Activated B cell treated with CpG ODN at 0.5 μM for 24 hours (primary cell): Measurements from ENCODE around the gene PLEKHA8. TPM values are rescaled to one million over a fixed set of nuclear protein-coding genes. Genes with fewer than 3 reads are reported as not detected.

Experiments
- ATAC-seq: fragments of 200-7000 bp; cut with Tn5 transposase; one replicate; pipeline ENCODE4 v1.10.0; 2021; ENCODE audit warnings: low read depth, mild to moderate bottlenecking, moderate library complexity
- CTCF ChIA-PET: fragments of 350-600 bp; sonication (Branson Sonifier 250); formaldehyde crosslinking; loops from one replicate; lab custom pipeline; 2021; ENCODE audit warnings: antibody characterized with exemption; lab: Charles Lee
- POLR2A ChIA-PET: fragments of 350-600 bp; sonication (Branson Sonifier 250); formaldehyde crosslinking; loops from one replicate; lab custom pipeline; 2021; ENCODE audit warnings: antibody characterized with exemption; lab: Charles Lee
- DNase-seq: peaks from one replicate; pipeline ENCODE4 v3.0.0; 2022
- H3K27ac Mint-ChIP-seq: one replicate; pipeline ENCODE4 v1.8.0; 2020; ENCODE audit warnings: mixed read lengths
- H3K27me3 Mint-ChIP-seq: one replicate; pipeline ENCODE4 v1.8.0; 2021; ENCODE audit warnings: mixed read lengths
- H3K36me3 Mint-ChIP-seq: one replicate; pipeline ENCODE4 v1.8.0; 2021; ENCODE audit warnings: low read depth, mixed read lengths
- H3K4me1 Mint-ChIP-seq: one replicate; pipeline ENCODE4 v1.8.0; 2021; ENCODE audit warnings: mixed read lengths
- H3K4me3 Mint-ChIP-seq: one replicate; pipeline ENCODE4 v1.8.0; 2020; ENCODE audit warnings: mild to moderate bottlenecking, mixed read lengths
- H3K9me3 Mint-ChIP-seq: one replicate; pipeline ENCODE4 v1.8.0; 2020; ENCODE audit warnings: mixed read lengths
- intact Hi-C: fragments of 100-400 bp; cut with micrococcal nuclease; formaldehyde crosslinking; loops from one replicate; pipeline ENCODE4 v1.15.1; 2024
- total RNA-seq: library from RNA; stranded (reverse); gene quantifications from 2 replicates; pipeline ENCODE4 v1.2.3, GENCODE V29; 2022
- TF ChIP-seq, protein P1 (sequence below): fragments of 200-600 bp; IDR thresholded peaks from one replicate; pipeline ENCODE4 v1.8.0; 2022; ENCODE audit warnings: antibody characterized with exemption, mild to moderate bottlenecking

Gene PLEKHA8
- total RNA-seq, 1 donor from 2014 or later, result 9.3 TPM

GRCh38 chr7:30140456-30140855 lies 112.2 kb downstream of the PLEKHA8 start:
- Mint-ChIP-seq H3K36me3 (peaks cover 3% of the 10 kb centered on the region), H3K4me1 (peaks cover 3% of the 10 kb centered on the region), H3K27me3 (no peaks in the 10 kb centered on the region), H3K27ac (no peak overlapping the region), H3K4me3 (no peak overlapping the region), H3K9me3 (no peaks in the 10 kb centered on the region)
- TF ChIP-seq, protein P1, sequence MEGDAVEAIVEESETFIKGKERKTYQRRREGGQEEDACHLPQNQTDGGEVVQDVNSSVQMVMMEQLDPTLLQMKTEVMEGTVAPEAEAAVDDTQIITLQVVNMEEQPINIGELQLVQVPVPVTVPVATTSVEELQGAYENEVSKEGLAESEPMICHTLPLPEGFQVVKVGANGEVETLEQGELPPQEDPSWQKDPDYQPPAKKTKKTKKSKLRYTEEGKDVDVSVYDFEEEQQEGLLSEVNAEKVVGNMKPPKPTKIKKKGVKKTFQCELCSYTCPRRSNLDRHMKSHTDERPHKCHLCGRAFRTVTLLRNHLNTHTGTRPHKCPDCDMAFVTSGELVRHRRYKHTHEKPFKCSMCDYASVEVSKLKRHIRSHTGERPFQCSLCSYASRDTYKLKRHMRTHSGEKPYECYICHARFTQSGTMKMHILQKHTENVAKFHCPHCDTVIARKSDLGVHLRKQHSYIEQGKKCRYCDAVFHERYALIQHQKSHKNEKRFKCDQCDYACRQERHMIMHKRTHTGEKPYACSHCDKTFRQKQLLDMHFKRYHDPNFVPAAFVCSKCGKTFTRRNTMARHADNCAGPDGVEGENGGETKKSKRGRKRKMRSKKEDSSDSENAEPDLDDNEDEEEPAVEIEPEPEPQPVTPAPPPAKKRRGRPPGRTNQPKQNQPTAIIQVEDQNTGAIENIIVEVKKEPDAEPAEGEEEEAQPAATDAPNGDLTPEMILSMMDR, result no peak
- ChIA-PET POLR2A (no interaction called here), CTCF (no interaction called here)
- DNase-seq (no peak), ATAC-seq (no peak)
- intact Hi-C loops, result no loop called here

GRCh38 chr7:30142710-30143109 lies 114.5 kb downstream of the PLEKHA8 start:
- ChIA-PET POLR2A (no interaction called here), CTCF (no interaction called here)
- Mint-ChIP-seq H3K9me3 (no peaks in the 10 kb centered on the region), H3K27me3 (no peaks in the 10 kb centered on the region), H3K36me3 (no peaks in the 10 kb centered on the region), H3K4me3 (no peak overlapping the region), H3K4me1 (no peaks in the 10 kb centered on the region), H3K27ac (no peak overlapping the region)
- ATAC-seq, result no peak
- TF ChIP-seq, protein P1, result no peak
- intact Hi-C loops, result no loop called here
- no peak for DNase-seq

DNA sequence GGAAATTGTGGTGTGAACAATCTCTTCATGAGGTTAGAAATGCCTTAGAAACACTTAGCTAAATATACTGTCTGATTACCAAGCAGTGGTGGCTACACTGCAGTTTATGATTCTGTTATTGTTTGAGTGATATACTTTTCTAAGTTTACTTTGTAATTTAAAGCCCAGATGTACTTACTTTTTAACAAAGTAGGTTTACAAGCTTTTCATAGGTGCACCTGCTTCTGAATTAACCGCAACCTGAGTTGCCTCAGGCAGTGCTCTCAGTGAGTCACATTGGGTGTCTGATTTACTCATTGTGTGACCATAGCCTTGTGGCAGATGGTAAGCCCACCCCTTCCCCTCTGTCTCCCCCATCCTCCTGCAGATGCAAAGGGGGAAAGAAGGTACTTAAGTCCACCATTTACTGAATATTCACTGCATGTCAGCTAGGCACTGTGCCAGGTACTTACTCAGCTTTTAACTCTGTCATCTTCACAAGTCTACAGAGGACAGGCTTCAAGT lies 115.6 kb downstream of the PLEKHA8 start:
- POLR2A ChIA-PET, result interaction anchor here (0.9 kb wide), 1 partner anchor 24 kb away, joined by 3 read pairs; no protein-coding TSS in a partner anchor
- TF ChIP-seq, protein P1, result no peak
- DNase-seq (no peak), ATAC-seq (no peak)
- Mint-ChIP-seq H3K4me3 (no peak overlapping the region), H3K4me1 (no peaks in the 10 kb centered on the region), H3K36me3 (no peaks in the 10 kb centered on the region), H3K27ac (no peak overlapping the region), H3K27me3 (no peaks in the 10 kb centered on the region), H3K9me3 (no peaks in the 10 kb centered on the region)
- intact Hi-C loops, result no loop called here
- CTCF ChIA-PET, result no interaction called here

DNA sequence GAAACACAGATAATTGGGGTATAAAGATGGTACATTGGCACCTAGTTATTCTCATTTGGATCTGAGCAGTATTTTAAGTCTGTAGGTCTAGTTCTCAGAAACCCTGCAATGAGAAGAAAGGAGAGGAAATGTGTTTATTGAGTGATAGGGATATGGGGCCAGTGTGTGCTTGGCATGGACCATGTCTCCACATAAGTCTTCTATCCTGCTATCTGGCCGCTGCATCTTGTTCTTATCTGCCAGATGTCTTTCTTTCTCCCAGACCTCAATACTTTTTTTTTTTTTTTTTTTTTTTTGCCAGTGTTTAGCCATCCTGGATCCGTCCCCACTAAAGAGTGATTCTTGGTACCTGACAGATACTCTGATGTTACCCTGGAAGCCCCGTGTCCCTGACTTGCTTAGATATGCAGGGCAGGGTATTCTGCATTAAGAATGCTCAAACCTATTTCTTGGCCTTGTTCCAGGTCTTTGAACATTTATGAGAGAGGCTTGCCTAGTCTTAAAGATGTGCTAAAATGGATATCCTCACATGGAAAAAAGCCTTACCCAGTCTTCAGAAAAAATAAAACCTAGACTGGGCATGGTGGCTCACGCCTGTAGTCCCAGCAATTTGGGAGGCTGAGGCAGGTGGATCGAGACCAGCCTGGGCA lies 116.6 kb downstream of the PLEKHA8 start:
- H3K27ac Mint-ChIP-seq, result no peak overlapping the region
- no peaks in the 10 kb centered on the region for H3K4me1 Mint-ChIP-seq
- H3K27me3 Mint-ChIP-seq, result no peaks in the 10 kb centered on the region
- no peak overlapping the region for H3K4me3 Mint-ChIP-seq
- POLR2A ChIA-PET, result no interaction called here
- intact Hi-C loops, result no loop called here
- DNase-seq (no peak), ATAC-seq (no peak)
- no peaks in the 10 kb centered on the region for H3K36me3 Mint-ChIP-seq
- H3K9me3 Mint-ChIP-seq, result no peaks in the 10 kb centered on the region
- CTCF ChIA-PET, result no interaction called here
- TF ChIP-seq, protein P1, result no peak

GRCh38 chr7:30145426-30145970 lies 117.3 kb downstream of the PLEKHA8 start:
- Mint-ChIP-seq H3K27ac (no peak overlapping the region), H3K4me3 (no peak overlapping the region), H3K27me3 (no peaks in the 10 kb centered on the region), H3K36me3 (no peaks in the 10 kb centered on the region), H3K4me1 (no peaks in the 10 kb centered on the region), H3K9me3 (no peaks in the 10 kb centered on the region)
- POLR2A ChIA-PET, result interaction anchor here (0.8 to 1.2 kb wide), 2 partner anchors 10 to 11 kb away, joined by 3 to 4 read pairs; partner anchors contain the start of gene MTURN
- CTCF ChIA-PET, result interaction anchor here (1.2 kb wide), 1 partner anchor 208 kb away, joined by 3 read pairs; no protein-coding TSS in a partner anchor
- DNase-seq (no peak), ATAC-seq (no peak)
- intact Hi-C loops, result no loop called here
- TF ChIP-seq, protein P1, result no peak
